Loucy (cell line): ENCODE data around the gene DNAH11.

Experiments used
- H2AFZ ChIP-seq: fragments of 200-600 bp; sonication (generic); 2 replicates; pipeline ENCODE4 v1.6.0; 2016; ENCODE audit warnings: antibody characterized with exemption, mild to moderate bottlenecking, low read length, moderate library complexity
- H3F3A ChIP-seq: fragments of 200-600 bp; 2 replicates; pipeline ENCODE4 v1.6.0; 2016; ENCODE audit warnings: antibody characterized with exemption, low read depth, mild to moderate bottlenecking
- H3K27me3 ChIP-seq: fragments of 200-600 bp; sonication (generic); 2 replicates; pipeline ENCODE4 v1.6.1; 2014; ENCODE audit warnings: low read length, mild to moderate bottlenecking; ENCODE audit not compliant: insufficient read depth, poor library complexity, severe bottlenecking
- H3K36me3 ChIP-seq: fragments of 200-600 bp; sonication (generic); 2 replicates; pipeline ENCODE4 v1.6.1; 2016; ENCODE audit warnings: low read length; ENCODE audit not compliant: insufficient read depth
- H3K4me1 ChIP-seq: fragments of 200-600 bp; sonication (generic); 2 replicates; pipeline ENCODE4 v1.5.1; 2014; ENCODE audit warnings: low read length, mild to moderate bottlenecking; ENCODE audit not compliant: insufficient read depth, poor library complexity, severe bottlenecking
- H3K4me2 ChIP-seq: fragments of 200-600 bp; sonication (generic); 2 replicates; pipeline ENCODE4 v1.6.0; 2014; ENCODE audit warnings: antibody characterized with exemption, low read length, low read depth, mild to moderate bottlenecking; ENCODE audit not compliant: poor library complexity, severe bottlenecking
- H3K4me3 ChIP-seq: fragments of 200-600 bp; sonication (generic); 2 replicates; pipeline ENCODE4 v1.5.1; 2014; ENCODE audit warnings: low read length, mild to moderate bottlenecking, mixed read lengths; ENCODE audit not compliant: poor library complexity, severe bottlenecking
- H3K79me2 ChIP-seq: fragments of 200-600 bp; sonication (generic); 2 replicates; pipeline ENCODE4 v1.6.1; 2014; ENCODE audit warnings: low read length; ENCODE audit not compliant: insufficient read depth
- H3K9ac ChIP-seq: fragments of 200-600 bp; sonication (generic); 2 replicates; pipeline ENCODE4 v1.6.0; 2014; ENCODE audit warnings: mild to moderate bottlenecking, low read depth, low read length, moderate library complexity; ENCODE audit not compliant: poor library complexity, severe bottlenecking
- H3K9me2 ChIP-seq: fragments of 200-600 bp; sonication (generic); replicated peaks from 2 replicates; pipeline ENCODE4 v1.6.1; 2016; ENCODE audit warnings: low read depth, low read length, mixed read lengths
- H3K9me3 ChIP-seq: fragments of 200-600 bp; sonication (generic); 2 replicates; pipeline ENCODE4 v1.6.1; 2014; ENCODE audit warnings: mild to moderate bottlenecking, antibody characterized with exemption, low read length, low read depth; ENCODE audit not compliant: insufficient read depth
- H4K20me1 ChIP-seq: fragments of 200-600 bp; sonication (generic); 2 replicates; pipeline ENCODE4 v1.6.0; 2014; ENCODE audit warnings: antibody characterized with exemption, low read length, mild to moderate bottlenecking; ENCODE audit not compliant: insufficient read depth, poor library complexity, severe bottlenecking
- EZH2phosphoT487 ChIP-seq: fragments of 200-600 bp; IDR thresholded peaks from 2 replicates; pipeline ENCODE4 v1.6.1; 2018; ENCODE audit warnings: antibody characterized with exemption, mild to moderate bottlenecking, moderate library complexity, borderline replicate concordance
- TF ChIP-seq, protein P1 (sequence below): fragments of 200-600 bp; sonication (generic); conservative IDR thresholded peaks from 2 replicates; pipeline ENCODE4 v1.5.1; 2014; ENCODE audit warnings: mild to moderate bottlenecking, antibody characterized with exemption, low read length

DNAH11 gene

DNA sequence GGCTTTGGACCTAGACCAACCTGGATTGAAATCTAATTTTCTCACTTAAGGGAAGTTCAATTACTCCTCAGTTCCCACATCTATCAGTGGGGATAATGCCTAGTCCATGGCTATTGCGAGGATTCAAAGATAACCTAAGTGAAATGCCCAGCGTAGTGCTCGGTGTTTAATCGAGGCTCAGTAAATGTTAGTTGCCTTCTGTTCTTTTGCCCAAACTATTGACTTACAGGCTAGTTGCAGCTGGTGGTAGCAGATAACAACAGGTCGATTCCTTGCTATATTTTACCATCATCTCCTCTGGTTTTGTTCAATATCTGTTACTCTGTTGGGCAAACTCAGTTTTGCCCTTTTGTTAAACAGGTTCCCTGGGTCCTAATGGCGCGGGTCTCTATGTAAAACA lies 22.8 kb downstream of the DNAH11 start:
- no peaks in the 10 kb centered on the region for H4K20me1 ChIP-seq
- H2AFZ ChIP-seq: no peak overlapping the region
- no peaks in the 10 kb centered on the region for H3K27me3 ChIP-seq
- H3K4me1 ChIP-seq: no peaks in the 10 kb centered on the region
- no peaks in the 10 kb centered on the region for H3K79me2 ChIP-seq
- TF ChIP-seq, protein P1, sequence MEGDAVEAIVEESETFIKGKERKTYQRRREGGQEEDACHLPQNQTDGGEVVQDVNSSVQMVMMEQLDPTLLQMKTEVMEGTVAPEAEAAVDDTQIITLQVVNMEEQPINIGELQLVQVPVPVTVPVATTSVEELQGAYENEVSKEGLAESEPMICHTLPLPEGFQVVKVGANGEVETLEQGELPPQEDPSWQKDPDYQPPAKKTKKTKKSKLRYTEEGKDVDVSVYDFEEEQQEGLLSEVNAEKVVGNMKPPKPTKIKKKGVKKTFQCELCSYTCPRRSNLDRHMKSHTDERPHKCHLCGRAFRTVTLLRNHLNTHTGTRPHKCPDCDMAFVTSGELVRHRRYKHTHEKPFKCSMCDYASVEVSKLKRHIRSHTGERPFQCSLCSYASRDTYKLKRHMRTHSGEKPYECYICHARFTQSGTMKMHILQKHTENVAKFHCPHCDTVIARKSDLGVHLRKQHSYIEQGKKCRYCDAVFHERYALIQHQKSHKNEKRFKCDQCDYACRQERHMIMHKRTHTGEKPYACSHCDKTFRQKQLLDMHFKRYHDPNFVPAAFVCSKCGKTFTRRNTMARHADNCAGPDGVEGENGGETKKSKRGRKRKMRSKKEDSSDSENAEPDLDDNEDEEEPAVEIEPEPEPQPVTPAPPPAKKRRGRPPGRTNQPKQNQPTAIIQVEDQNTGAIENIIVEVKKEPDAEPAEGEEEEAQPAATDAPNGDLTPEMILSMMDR: no peak
- TF ChIP-seq EZH2phosphoT487: no peak
- H3F3A ChIP-seq: no peaks in the 10 kb centered on the region
- no peak overlapping the region for H3K4me2 ChIP-seq
- H3K9ac ChIP-seq: no peak overlapping the region
- H3K36me3 ChIP-seq: no peaks in the 10 kb centered on the region
- no peaks in the 10 kb centered on the region for H3K9me2 ChIP-seq
- no peak overlapping the region for H3K4me3 ChIP-seq
- no peaks in the 10 kb centered on the region for H3K9me3 ChIP-seq

DNA sequence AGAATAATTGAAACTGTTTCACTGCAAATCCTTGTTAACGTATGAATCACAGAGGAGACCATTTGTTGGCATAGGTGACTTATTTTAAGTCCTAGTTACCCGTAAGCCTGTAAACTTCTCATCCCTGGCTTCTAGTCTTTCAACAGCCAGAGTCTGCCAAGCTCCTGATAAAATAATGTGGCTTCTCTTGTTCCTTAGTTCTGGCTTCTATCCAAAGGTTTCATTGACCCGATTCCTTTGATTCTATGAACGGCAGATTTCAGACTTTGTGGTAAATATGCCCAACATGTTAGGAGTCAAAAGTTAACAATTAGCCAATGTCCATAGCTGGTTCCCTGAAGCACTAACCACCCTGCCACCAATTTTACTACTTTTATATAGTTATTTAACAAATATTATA lies 23.3 kb downstream of the DNAH11 start:
- Histone ChIP-seq H3K4me1 (no peaks in the 10 kb centered on the region), H3K9me2 (no peaks in the 10 kb centered on the region), H3K27me3 (no peaks in the 10 kb centered on the region), H3K9me3 (no peaks in the 10 kb centered on the region), H2AFZ (no peak overlapping the region), H3F3A (no peaks in the 10 kb centered on the region), H3K36me3 (no peaks in the 10 kb centered on the region), H3K9ac (no peak overlapping the region), H3K4me2 (no peak overlapping the region), H3K79me2 (no peaks in the 10 kb centered on the region), H3K4me3 (no peak overlapping the region), H4K20me1 (no peaks in the 10 kb centered on the region)
- TF ChIP-seq, protein P1: no peak
- no peak for TF ChIP-seq EZH2phosphoT487

DNA sequence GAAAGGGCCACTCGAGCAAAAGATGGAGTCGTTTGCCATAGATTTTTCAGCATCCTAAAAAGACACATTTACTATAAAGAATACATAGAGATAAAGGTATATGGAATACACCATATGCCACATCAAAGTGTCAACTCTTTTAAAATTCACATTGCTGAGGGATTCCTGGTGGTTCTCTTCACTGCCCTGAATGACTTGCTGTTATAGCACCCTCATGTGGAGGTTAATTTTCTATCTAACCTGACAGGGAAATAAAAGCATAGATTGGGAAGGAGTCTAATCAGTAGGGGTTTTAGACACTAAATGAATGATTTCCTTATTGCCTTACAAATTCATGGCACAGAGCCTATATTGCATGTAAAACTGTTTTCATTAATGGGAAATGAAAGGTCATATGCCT lies 25.9 kb downstream of the DNAH11 start:
- Histone ChIP-seq H3K27me3 (no peaks in the 10 kb centered on the region), H2AFZ (no peak overlapping the region), H3K9me2 (no peaks in the 10 kb centered on the region), H3K36me3 (no peaks in the 10 kb centered on the region), H4K20me1 (no peaks in the 10 kb centered on the region), H3K9ac (no peak overlapping the region), H3K4me3 (no peak overlapping the region), H3K9me3 (no peaks in the 10 kb centered on the region), H3K4me1 (no peaks in the 10 kb centered on the region), H3K79me2 (no peaks in the 10 kb centered on the region), H3F3A (no peaks in the 10 kb centered on the region), H3K4me2 (no peak overlapping the region)
- TF ChIP-seq, protein P1: peak; percentile 73
- TF ChIP-seq EZH2phosphoT487: no peak
